HG03354 (cell line): ENCODE results near the gene RBFOX2.
"Not testable (repeated sequence)": the region's sequence is repeated elsewhere in the genome, so short reads cannot be mapped to it uniquely, and the experiment has no call there.

Experiments used
- ATAC-seq: cut with Tn5 transposase; IDR thresholded peaks from one replicate; pipeline ENCODE4 v1.9.1; 2021; ENCODE audit warnings: mild to moderate bottlenecking; ENCODE audit not compliant: unreplicated experiment, poor library complexity, severe bottlenecking

Gene RBFOX2

GRCh38 chr22:36028646-36029405 lies at the start of gene RBFOX2:
Gene RBFOX2 (minus strand): TSS chr22:36028824. CDS start chr22:36028425, 399 bp downstream.
- ATAC-seq = no peak

DNA sequence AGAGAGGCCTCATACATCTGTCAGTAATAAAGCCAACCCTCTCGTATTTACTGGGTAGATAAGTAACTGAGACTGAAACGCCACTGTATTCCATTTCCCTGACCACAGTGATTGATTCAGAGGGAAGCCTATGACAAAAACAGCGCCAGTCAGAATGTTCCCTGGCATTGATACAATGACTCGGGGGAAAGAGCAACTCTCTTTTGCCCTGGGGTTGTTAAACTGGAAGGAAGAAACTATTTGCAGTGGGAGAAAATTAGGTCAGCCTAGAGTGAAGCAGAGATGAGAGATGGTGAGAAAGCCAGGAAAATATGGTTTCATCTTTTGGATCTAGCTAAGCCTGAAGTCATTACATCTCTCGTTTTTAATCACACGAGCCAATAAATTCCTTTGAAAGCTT lies 48.6 kb upstream of the RBFOX2 start:
- ATAC-seq = no peak

- no peak for ATAC-seq
These were observed 47.1 kb upstream of the RBFOX2 start for GRCh38 chr22:36075724-36076123.

GRCh38 chr22:36075230-36075629 lies 46.6 kb upstream of the RBFOX2 start:
- no peak for ATAC-seq

DNA sequence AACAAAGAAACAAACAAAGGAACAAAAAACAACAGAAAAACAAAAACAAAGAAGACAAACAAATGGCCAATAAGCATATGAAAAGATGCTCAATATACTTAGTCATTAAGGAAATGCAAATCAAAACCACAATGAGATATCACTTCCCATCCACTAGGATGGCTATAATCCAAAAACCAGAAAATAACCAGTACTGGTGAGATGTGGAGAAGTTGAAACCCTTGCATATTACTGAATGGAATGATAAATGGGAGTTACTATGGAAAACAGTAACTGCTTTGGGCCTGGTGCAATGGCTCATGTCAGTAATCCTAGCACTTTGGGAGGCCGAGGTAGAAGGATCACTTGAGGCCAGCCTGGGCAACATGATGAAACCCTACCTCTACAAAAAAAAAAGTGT lies 44.9 kb upstream of the RBFOX2 start:
- no peak for ATAC-seq

- ATAC-seq = not testable (repeated sequence)
These were observed 42.0 kb upstream of the RBFOX2 start for GRCh38 chr22:36070645-36071044.

DNA sequence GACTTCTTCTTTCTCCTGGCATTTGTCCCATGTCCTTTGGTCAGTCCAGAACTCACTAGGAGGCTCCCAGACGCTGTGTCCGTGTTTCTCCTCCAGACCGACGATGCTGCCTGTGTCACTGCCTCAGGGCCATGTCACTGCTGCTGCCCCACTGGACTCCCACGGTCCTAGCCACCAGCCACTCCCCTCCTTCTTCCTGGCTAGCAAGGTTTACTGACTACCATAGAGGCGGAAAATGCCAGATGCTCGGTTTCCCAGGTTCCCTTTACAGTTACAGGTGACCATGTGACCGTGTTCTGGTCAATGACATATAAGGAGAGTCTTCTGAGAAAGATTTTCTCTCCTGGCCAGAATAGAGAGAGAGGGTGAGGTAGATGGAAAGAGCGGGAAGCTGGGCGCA lies 40.7 kb upstream of the RBFOX2 start:
- no peak for ATAC-seq

- no peak for ATAC-seq
These were observed 40.2 kb upstream of the RBFOX2 start for GRCh38 chr22:36068776-36069344.

GRCh38 chr22:36067235-36067558 lies 38.6 kb upstream of the RBFOX2 start:
- ATAC-seq = no peak

DNA sequence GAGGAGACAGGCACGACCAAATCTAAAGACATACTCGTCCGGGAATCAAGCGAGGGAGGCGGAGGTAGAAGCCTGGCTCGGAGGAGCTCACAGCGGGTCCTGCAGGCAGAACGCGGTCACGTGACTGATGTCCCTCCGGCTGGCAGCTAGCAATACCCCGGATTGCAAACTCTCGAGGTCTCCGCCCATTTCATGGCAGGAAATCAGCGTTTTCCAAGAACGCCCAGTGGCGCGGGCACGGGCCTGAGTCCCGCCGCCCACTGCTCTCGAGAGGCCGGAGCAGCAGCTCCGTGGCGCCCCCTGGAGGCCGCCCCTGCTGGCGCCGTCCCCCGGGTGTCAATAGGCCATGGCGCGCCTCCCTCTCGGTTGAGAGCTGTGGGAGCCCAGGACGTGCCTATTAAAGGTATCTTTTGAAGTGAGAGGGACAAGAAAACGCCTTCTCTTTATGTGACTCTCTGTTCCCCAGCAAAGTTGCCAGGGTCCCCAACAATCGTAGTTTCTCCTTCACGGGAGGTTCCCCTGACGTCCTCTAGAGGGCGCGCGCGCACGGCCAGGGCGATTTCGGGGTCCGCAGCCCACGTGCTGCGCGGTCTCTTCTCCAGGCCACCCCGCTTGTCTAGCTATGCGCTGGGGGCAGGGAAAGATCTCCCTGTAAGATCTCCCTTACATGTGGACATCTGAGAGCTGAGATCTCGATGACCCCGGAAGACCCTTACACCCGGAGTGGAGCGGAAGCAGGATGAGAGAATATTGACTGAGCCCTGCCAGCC lies 37.3 kb upstream of the RBFOX2 start:
- no peak for ATAC-seq

DNA sequence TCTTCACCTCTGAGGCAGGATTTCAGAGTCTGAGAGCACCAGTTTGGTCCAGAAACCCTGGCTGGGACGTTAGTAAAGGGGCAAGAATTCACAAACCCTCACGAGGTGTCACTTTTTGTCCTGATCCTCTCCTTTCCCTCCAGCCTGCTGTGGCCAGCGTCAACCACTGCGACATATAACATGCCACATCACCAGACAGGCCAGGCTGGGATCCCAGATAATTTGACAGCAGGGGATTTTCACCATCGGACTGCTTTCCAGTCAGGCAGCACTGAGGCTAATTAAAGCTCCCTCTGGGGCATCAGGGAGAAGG lies 36.8 kb upstream of the RBFOX2 start:
- no peak for ATAC-seq

- no peak for ATAC-seq
These were observed 35.7 kb upstream of the RBFOX2 start for GRCh38 chr22:36064358-36064757.

DNA sequence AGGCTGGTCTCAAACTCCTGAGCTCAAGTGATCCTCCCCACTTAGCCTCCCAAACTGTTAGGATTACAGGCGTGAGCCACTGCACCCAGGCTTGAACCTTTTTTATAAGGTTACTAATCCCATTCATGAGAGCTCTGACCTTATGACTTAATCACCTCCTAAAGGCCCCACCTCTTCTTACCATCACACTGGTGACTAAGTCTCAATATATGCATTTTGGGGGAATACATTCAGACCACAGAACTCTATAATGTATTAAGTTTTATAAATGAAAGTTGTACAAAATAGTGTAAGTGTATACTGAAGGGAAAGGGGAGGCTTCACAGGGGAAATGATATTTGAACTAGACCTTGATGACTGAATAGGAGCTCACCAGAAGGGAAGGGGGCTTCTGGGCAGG lies 28.4 kb upstream of the RBFOX2 start:
- no peak for ATAC-seq

GRCh38 chr22:36055376-36056295 lies 27.0 kb upstream of the RBFOX2 start:
- ATAC-seq = no peak

- not testable (repeated sequence) for ATAC-seq
These were observed 25.8 kb upstream of the RBFOX2 start for GRCh38 chr22:36054446-36054845.

DNA sequence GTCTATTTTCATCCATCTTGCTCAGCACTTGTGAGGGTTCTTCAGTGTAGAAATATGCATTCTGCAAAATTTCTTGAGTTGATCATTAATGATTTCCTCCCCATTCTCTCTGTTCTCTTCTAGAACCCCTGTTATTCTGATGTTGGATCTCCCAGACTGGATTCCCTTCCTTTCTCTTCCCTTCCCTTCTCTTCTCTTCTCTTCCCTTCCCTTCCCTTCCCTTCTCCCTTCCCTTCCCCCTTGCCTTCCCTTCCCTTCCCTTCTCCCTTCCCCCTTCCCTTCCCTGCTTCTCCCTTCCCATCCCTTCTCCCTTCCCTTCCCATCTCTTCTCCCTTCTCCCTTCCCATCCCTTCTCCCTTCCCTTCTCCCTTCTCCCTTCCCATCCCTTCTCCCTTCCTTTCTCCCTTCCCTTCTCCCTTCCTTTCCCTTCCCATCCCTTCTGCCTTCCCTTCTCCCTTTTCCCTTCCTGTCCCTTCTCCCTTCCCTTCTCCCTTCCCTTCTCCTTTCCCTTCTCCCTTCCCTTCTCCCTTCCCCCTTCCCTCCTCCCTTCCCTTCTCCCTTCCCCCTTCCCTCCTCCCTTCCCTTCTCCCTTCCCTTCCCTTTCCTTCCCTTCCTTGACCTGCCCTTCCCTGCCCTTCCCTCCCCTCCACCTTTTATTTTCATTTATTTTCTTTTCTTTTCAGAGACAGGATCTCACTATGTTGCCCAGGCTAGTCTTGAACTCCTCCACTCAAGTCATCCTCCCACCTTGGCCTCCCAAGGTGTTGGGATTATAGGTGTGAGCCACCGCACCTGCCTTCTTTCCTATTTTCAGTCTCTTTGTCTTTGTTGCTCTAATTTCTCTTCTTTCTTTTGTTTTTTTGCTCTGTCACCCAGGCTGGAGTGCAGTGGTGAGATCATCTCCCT lies 24.9 kb upstream of the RBFOX2 start:
- ATAC-seq = no peak

DNA sequence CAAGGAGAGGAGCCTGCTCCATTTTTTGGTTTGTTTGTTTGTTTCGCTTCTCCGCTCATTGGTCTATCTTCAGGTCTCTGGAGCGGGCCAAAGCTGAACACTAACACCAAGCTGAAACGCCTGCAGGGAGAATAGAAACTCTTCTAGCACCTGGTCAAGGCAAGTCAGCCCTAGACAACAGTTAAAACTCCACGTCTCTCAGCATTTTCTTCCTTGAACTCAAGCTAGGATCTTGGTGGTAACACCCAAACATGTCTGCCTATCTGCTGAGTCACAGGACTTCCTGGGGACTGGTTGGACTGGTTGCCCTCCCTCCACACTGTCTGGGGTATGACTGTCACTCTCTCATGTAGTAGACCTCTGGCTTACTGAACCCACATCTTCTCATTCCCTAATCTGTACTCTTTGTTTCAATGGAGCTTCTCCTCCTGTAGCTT lies 23.9 kb upstream of the RBFOX2 start:
- ATAC-seq = no peak

DNA sequence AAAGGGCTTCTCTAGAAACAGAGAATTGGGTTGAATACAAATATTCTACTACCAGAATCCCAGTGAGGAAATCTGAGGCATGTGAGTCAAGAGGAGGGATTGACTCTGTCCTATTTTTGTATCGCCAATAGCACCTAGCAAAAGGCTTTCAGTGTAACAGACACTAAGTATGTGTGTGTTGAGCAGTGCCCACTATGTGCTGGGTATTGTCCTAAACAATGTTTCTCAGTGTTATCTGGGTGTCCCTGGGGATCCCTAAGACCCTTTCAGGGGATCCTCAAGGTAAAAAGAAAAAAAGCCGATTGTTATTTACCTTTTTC lies 21.0 kb upstream of the RBFOX2 start:
- no peak for ATAC-seq

- no peak for ATAC-seq
These were observed 20.5 kb upstream of the RBFOX2 start for GRCh38 chr22:36048911-36049677.
